Breast epithelium (tissue), 3 donors: ENCODE measurements around the gene IQSEC2.

ENCODE experiments used
- POLR2A ChIP-seq: fragments of 450-650 bp; IDR thresholded peaks from one replicate; pipeline ENCODE4 v1.6.1; 2016; ENCODE audit warnings: antibody characterized with exemption, mild to moderate bottlenecking, moderate library complexity
- TF ChIP-seq, protein P1 (sequence below), 3 donors: fragments of 450-650 bp; IDR thresholded peaks; one replicate each; pipeline ENCODE4 v1.5.1; 2016 to 2017; ENCODE audit warnings: antibody characterized with exemption in 3 of 3, mild to moderate bottlenecking in 3 of 3, moderate library complexity in 3 of 3

DNA sequence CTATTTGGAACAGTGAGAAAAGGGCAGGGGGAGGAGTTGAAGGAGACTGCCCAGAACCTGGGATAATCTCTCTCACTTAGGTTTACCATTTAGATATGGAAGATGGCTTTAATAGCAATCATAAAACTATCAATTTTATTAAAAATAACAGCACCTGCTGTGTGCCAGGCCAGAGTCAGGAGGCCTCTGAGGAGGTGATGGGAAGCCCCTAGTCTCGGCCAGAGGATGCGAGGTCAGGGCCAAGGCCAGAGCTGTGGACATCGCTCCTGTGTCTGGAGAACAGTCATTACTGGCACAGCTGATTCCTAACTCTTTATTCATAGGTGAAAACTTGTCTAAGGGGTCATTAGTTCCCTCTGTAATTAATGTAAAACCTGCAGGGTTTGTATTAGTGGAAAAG, 4.2 kb upstream of the IQSEC2 start:
- TF ChIP-seq, protein P1, sequence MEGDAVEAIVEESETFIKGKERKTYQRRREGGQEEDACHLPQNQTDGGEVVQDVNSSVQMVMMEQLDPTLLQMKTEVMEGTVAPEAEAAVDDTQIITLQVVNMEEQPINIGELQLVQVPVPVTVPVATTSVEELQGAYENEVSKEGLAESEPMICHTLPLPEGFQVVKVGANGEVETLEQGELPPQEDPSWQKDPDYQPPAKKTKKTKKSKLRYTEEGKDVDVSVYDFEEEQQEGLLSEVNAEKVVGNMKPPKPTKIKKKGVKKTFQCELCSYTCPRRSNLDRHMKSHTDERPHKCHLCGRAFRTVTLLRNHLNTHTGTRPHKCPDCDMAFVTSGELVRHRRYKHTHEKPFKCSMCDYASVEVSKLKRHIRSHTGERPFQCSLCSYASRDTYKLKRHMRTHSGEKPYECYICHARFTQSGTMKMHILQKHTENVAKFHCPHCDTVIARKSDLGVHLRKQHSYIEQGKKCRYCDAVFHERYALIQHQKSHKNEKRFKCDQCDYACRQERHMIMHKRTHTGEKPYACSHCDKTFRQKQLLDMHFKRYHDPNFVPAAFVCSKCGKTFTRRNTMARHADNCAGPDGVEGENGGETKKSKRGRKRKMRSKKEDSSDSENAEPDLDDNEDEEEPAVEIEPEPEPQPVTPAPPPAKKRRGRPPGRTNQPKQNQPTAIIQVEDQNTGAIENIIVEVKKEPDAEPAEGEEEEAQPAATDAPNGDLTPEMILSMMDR (IDR thresholded peaks at IDR 0.05): no peak
- no peak for TF ChIP-seq POLR2A
